Type B pancreatic cell (in vitro differentiated cells): ENCODE data around the gene ADAM19. TPM values are rescaled to one million over a fixed set of nuclear protein-coding genes. Genes with fewer than 3 reads are reported as not detected.

Experiments
- DNase-seq: peaks from one replicate; pipeline ENCODE4 v3.0.0; 2021; ENCODE audit warnings: mixed read lengths; ENCODE audit not compliant: unreplicated experiment; ENCODE audit errors: extremely low spot score
- H3K27ac Mint-ChIP-seq: 2 replicates; pipeline ENCODE4 v1.8.0; 2021; ENCODE audit warnings: mild to moderate bottlenecking, mixed read lengths
- H3K27me3 Mint-ChIP-seq: 2 replicates; pipeline ENCODE4 v1.8.0; 2021; ENCODE audit warnings: mixed read lengths
- H3K36me3 Mint-ChIP-seq: 2 replicates; pipeline ENCODE4 v1.8.0; 2021; ENCODE audit warnings: mixed read lengths
- H3K4me1 Mint-ChIP-seq: one replicate; pipeline ENCODE4 v1.8.0; 2021; ENCODE audit warnings: mixed read lengths; ENCODE audit not compliant: unreplicated experiment
- H3K4me3 Mint-ChIP-seq: 2 replicates; pipeline ENCODE4 v1.8.0; 2021; ENCODE audit warnings: mild to moderate bottlenecking, mixed read lengths
- H3K9me3 Mint-ChIP-seq: 2 replicates; pipeline ENCODE4 v1.8.0; 2021; ENCODE audit warnings: mixed read lengths
- CTCF ChIP-seq: fragments of 200-600 bp; sonication (generic); conservative IDR thresholded peaks from 2 replicates; pipeline ENCODE4 v1.5.0; 2021; ENCODE audit warnings: antibody characterized with exemption, mild to moderate bottlenecking
- total RNA-seq: library from RNA; stranded (reverse); gene quantifications from 2 replicates; pipeline ENCODE4 v1.2.1, GENCODE V29; 2021; ENCODE audit warnings: low replicate concordance

Gene ADAM19
- total RNA-seq, 1 donor from 2014 or later, result 15.8 TPM

GRCh38 chr5:157563929-157564716 is 11.5 kb downstream of the ADAM19 start:
- peak overlapping the region; percentile 26 for H3K4me3 Mint-ChIP-seq

GRCh38 chr5:157563373-157563928 is 12.1 kb downstream of the ADAM19 start:
- peaks cover 29% of the 10 kb centered on the region for H3K4me1 Mint-ChIP-seq

More at GRCh38 chr5:157563929-157564716, 11.5 kb downstream of the ADAM19 start:
- peaks cover 4% of the 10 kb centered on the region for H3K27me3 Mint-ChIP-seq
- no peak for TF ChIP-seq CTCF
- DNase-seq, result no peak
- H3K27ac Mint-ChIP-seq, result peak overlapping the region; percentile 35
- H3K4me1 Mint-ChIP-seq, result peaks cover 29% of the 10 kb centered on the region
- peaks cover 3% of the 10 kb centered on the region for H3K36me3 Mint-ChIP-seq
- H3K9me3 Mint-ChIP-seq, result no peaks in the 10 kb centered on the region

GRCh38 chr5:157562111-157562581 is 13.4 kb downstream of the ADAM19 start:
- no peak overlapping the region for H3K27ac Mint-ChIP-seq

More at GRCh38 chr5:157563373-157563928, 12.1 kb downstream of the ADAM19 start:
- DNase-seq, result no peak
- Mint-ChIP-seq H3K4me3 (peak overlapping the region; percentile 26), H3K27ac (peak overlapping the region; percentile 6), H3K36me3 (peaks cover 3% of the 10 kb centered on the region), H3K9me3 (no peaks in the 10 kb centered on the region), H3K27me3 (peaks cover 4% of the 10 kb centered on the region)
- no peak for TF ChIP-seq CTCF

GRCh38 chr5:157561110-157561509 is 14.5 kb downstream of the ADAM19 start:
- no peak for TF ChIP-seq CTCF
- H3K9me3 Mint-ChIP-seq, result peaks cover 4% of the 10 kb centered on the region
- no peak overlapping the region for H3K27ac Mint-ChIP-seq
- H3K4me1 Mint-ChIP-seq, result peaks cover 33% of the 10 kb centered on the region
- peaks cover 3% of the 10 kb centered on the region for H3K36me3 Mint-ChIP-seq
- H3K4me3 Mint-ChIP-seq, result no peak overlapping the region
- peaks cover 4% of the 10 kb centered on the region for H3K27me3 Mint-ChIP-seq
- DNase-seq, result no peak

More at GRCh38 chr5:157562111-157562581, 13.4 kb downstream of the ADAM19 start:
- no peak overlapping the region for H3K4me3 Mint-ChIP-seq
- no peak for TF ChIP-seq CTCF
- peaks cover 3% of the 10 kb centered on the region for H3K36me3 Mint-ChIP-seq
- peaks cover 4% of the 10 kb centered on the region for H3K9me3 Mint-ChIP-seq
- peaks cover 33% of the 10 kb centered on the region for H3K4me1 Mint-ChIP-seq
- no peak for DNase-seq
- H3K27me3 Mint-ChIP-seq, result peaks cover 4% of the 10 kb centered on the region

- Mint-ChIP-seq H3K27me3 (peaks cover 4% of the 10 kb centered on the region), H3K4me3 (no peak overlapping the region), H3K9me3 (peaks cover 4% of the 10 kb centered on the region), H3K36me3 (peaks cover 7% of the 10 kb centered on the region), H3K4me1 (peaks cover 40% of the 10 kb centered on the region), H3K27ac (no peak overlapping the region)
- TF ChIP-seq CTCF, result no peak
- DNase-seq, result no peak
Measured at GRCh38 chr5:157559301-157559700, 16.3 kb downstream of the ADAM19 start.
